Mesothelial cell of epicardium (in vitro differentiated cells): Measurements from ENCODE around the gene VSTM2B. TPM values are rescaled to one million over a fixed set of nuclear protein-coding genes. Genes with fewer than 3 reads are reported as not detected.

Source experiments
- DNase-seq, 2 experiments: peaks; one replicate each; pipeline ENCODE4 v3.0.0; 2021; ENCODE audit warnings: low spot score in 2 of 2; ENCODE audit not compliant: unreplicated experiment in 2 of 2
- H3K27ac Mint-ChIP-seq: 2 replicates; pipeline ENCODE4 v1.8.0; 2021; ENCODE audit warnings: mixed read lengths
- H3K27me3 Mint-ChIP-seq: 2 replicates; pipeline ENCODE4 v1.8.0; 2021; ENCODE audit warnings: low read depth, mixed read lengths
- H3K36me3 Mint-ChIP-seq: 2 replicates; pipeline ENCODE4 v1.8.0; 2021; ENCODE audit warnings: mixed read lengths
- H3K4me1 Mint-ChIP-seq: 2 replicates; pipeline ENCODE4 v1.8.0; 2021; ENCODE audit warnings: mixed read lengths
- H3K4me3 Mint-ChIP-seq: 2 replicates; pipeline ENCODE4 v1.8.0; 2021; ENCODE audit warnings: mild to moderate bottlenecking, moderate library complexity, mixed read lengths
- H3K9me3 Mint-ChIP-seq: 2 replicates; pipeline ENCODE4 v1.8.0; 2021; ENCODE audit warnings: mixed read lengths
- CTCF ChIP-seq: fragments of 200-600 bp; sonication (generic); IDR thresholded peaks from one replicate; pipeline ENCODE4 v1.5.0; 2021; ENCODE audit warnings: antibody characterized with exemption; ENCODE audit not compliant: unreplicated experiment
- total RNA-seq: library from RNA; stranded (reverse); gene quantifications from 3 replicates; pipeline ENCODE4 v1.2.1, GENCODE V29; 2021

Gene VSTM2B
- total RNA-seq, 1 donor from 2014 or later: not detected

GRCh38 chr19:29560313-29561075 is 34.7 kb downstream of the VSTM2B start:
- Mint-ChIP-seq H3K9me3 (peaks cover 21% of the 10 kb centered on the region), H3K27me3 (peaks cover 37% of the 10 kb centered on the region), H3K4me1 (no peaks in the 10 kb centered on the region), H3K36me3 (no peaks in the 10 kb centered on the region), H3K27ac (no peak overlapping the region), H3K4me3 (no peak overlapping the region)
- no peak for DNase-seq
- no peak for TF ChIP-seq CTCF

GRCh38 chr19:29561601-29562000 is 35.8 kb downstream of the VSTM2B start:
- no peak overlapping the region for H3K4me3 Mint-ChIP-seq
- H3K4me1 Mint-ChIP-seq: no peaks in the 10 kb centered on the region
- H3K27ac Mint-ChIP-seq: no peak overlapping the region
- H3K9me3 Mint-ChIP-seq: peaks cover 14% of the 10 kb centered on the region
- TF ChIP-seq CTCF: no peak
- no peak for DNase-seq
- no peaks in the 10 kb centered on the region for H3K36me3 Mint-ChIP-seq
- peaks cover 41% of the 10 kb centered on the region for H3K27me3 Mint-ChIP-seq

GRCh38 chr19:29562299-29563297 is 36.8 kb downstream of the VSTM2B start:
- DNase-seq: no peak
- Mint-ChIP-seq H3K4me1 (no peaks in the 10 kb centered on the region), H3K27ac (no peak overlapping the region), H3K27me3 (peaks cover 45% of the 10 kb centered on the region), H3K9me3 (peaks cover 12% of the 10 kb centered on the region), H3K4me3 (no peak overlapping the region), H3K36me3 (no peaks in the 10 kb centered on the region)
- TF ChIP-seq CTCF: no peak

- no peaks in the 10 kb centered on the region for H3K4me1 Mint-ChIP-seq
- no peak overlapping the region for H3K27ac Mint-ChIP-seq
- no peak for DNase-seq
- no peaks in the 10 kb centered on the region for H3K36me3 Mint-ChIP-seq
- TF ChIP-seq CTCF: no peak
- H3K9me3 Mint-ChIP-seq: peaks cover 7% of the 10 kb centered on the region
- H3K27me3 Mint-ChIP-seq: peaks cover 53% of the 10 kb centered on the region
- no peak overlapping the region for H3K4me3 Mint-ChIP-seq
Observed at GRCh38 chr19:29563486-29564101, 37.8 kb downstream of the VSTM2B start.

- Mint-ChIP-seq H3K4me1 (no peaks in the 10 kb centered on the region), H3K27ac (no peak overlapping the region), H3K36me3 (no peaks in the 10 kb centered on the region), H3K9me3 (peaks cover 3% of the 10 kb centered on the region), H3K27me3 (peaks cover 59% of the 10 kb centered on the region), H3K4me3 (no peak overlapping the region)
- no peak for TF ChIP-seq CTCF
- DNase-seq: no peak
Observed at GRCh38 chr19:29564574-29565005, 38.8 kb downstream of the VSTM2B start.
